Activated CD8-positive, alpha-beta memory T cell treated with anti-CD3 and anti-CD28 coated beads, Interleukin-2, amount 50 U/mL, for 24 hours (primary cell): Measurements from ENCODE around the gene HINT3.
"Not testable (repeated sequence)": the region's sequence is repeated elsewhere in the genome, so short reads cannot be mapped to it uniquely, and the experiment has no call there.

ENCODE experiments used
- DNase-seq: peaks from one replicate; pipeline ENCODE4 v3.0.0-alpha.2; 2020; ENCODE audit errors: extremely low read depth

Gene HINT3

DNA sequence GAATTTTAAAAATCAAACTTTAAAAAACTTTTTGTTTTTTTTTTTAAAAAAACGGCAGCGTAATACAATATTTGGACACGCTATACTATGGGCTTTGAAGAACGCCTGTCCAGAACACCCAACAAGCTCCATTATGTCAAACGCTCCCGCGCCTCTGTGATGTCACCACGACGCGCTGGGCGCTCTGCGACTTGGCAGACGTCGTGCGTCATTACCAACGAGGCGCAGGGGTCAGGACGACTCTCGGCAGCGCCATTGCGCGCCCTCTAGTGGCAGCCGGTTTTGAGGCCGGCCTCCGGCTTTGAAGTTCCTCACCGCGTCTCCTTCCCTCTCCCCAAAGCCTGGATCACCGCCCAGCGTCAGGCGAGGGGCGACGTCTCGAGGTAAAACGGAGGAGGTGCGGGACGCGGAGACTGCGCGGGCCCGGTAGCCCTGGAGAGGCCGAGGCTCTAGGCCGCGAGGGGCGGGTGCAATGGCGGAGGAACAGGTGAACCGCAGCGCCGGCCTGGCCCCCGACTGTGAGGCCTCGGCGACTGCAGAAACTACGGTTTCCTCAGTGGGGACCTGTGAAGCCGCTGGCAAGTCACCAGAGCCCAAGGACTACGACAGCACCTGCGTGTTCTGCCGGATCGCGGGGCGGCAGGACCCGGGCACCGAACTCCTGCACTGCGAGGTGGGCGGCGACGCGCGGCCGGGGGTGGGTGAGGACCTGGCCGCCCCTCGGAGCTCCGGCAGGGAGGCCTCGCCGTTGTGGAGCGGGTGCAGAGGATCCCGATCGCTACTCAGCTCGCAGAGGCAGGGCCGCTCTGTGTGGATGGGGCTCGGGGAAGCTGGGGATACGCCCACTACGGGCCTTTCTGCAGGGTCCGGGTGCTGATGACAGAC, at the start of gene HINT3:
HINT3 (plus strand) TSS at position 265 of the 885 bp plus-strand sequence; CDS start at position 473, 208 bp downstream.
- peak; percentile 91 for DNase-seq

- no peak for DNase-seq
Observed at GRCh38 chr6:125910527-125910926, 46.0 kb upstream of the HINT3 start.

GRCh38 chr6:125911051-125911451, 45.5 kb upstream of the HINT3 start:
- DNase-seq: not testable (repeated sequence)

DNA sequence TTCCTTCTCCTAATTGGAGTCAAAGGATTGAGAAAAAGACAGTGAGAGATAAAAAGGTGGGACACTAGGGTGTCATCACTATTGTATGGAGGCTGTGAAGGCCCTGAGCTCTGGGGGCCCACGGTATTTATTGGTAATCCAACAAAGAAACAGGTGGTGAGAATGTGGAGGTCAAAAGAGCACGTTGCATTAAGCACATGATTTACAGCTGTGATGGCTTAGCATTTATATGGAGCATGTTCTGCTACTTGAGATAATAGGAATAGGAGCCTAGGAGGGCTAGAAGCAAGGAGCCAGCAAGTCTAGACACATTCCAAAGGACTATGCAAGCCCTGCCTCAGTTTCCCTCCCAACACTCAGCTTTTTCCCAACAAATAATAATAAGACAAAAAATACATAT, 44.1 kb upstream of the HINT3 start:
- DNase-seq: not testable (repeated sequence)

DNA sequence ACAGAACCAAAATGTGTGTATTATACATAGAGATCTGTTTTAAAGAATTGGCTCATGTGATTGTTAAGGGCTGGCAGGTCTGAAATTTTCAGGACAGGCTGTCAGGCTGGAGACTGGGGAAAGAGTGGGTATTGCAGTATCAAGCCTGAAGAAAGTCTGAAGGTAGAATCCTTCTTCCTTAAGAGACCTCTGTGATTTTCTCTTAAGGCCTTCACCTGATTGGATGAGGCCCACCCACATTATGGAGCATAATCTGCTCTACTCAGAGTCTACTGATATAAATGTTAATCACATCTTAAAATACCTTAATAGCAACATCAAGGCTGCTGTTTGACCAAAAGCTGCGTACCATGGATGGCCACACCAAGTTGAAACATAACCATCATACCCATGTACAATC, 43.4 kb upstream of the HINT3 start:
- no peak for DNase-seq

- no peak for DNase-seq
Observed at GRCh38 chr6:125913864-125914351, 42.7 kb upstream of the HINT3 start.

DNA sequence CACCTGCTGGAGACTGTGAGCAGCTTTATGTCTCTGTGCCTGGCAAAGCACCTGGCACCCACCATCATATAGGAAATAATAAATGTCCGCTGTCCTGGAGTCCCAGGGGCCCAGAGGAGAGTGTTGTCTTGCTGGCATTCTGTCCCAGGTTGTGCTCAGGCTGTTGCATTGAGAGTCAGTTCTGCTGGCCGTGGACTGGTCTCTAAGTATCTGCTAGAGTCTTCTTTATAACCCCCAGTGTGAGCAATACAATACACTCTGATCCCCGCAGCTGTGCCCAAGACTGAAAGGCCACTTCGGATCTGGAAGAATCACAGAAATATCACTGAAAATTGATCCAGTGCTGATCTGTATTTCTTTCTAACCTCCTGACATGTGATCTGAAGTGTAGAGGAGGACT, 38.3 kb upstream of the HINT3 start:
- DNase-seq: no peak

GRCh38 chr6:125918681-125919566, 37.6 kb upstream of the HINT3 start:
- DNase-seq: peak; percentile 8

- no peak for DNase-seq
Observed at GRCh38 chr6:125919618-125920017, 37.0 kb upstream of the HINT3 start.

GRCh38 chr6:125922322-125922860, 34.2 kb upstream of the HINT3 start:
- DNase-seq: no peak

- DNase-seq: no peak
Observed at GRCh38 chr6:125923366-125923877, 33.1 kb upstream of the HINT3 start.

- DNase-seq: no peak
Observed at GRCh38 chr6:125924169-125924568, 32.4 kb upstream of the HINT3 start.

DNA sequence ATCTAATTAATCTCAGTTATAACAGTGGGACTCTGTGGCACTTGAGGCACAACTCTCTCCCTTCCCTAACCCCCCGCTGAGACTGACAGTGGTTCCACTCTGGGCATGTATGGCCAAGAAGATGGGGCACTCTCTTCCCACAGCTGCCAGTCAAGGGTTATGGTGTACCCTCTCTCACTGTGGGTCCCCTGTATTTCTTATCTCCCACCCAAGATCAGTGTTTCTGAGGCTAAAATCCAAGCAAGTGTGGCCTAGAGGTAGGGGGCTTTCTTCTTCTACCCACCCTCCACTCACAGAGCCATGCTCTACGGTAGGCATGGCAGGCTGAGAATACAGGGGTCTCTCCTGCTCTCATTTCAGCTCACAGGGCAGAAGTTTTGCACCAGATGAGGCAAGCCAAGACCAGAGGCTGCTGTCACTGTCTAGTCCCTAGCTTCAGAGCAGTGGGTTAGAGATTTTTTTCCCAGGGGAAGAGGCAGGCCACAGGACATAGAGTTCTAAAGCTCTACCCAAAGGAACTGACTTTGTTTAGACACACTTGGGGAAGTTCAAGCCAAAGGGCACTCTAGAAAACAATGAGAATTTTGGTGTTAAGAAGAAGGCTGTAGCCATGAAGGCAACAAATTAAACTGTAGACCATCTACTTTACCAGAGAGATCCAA, 31.7 kb upstream of the HINT3 start:
- no peak for DNase-seq

DNA sequence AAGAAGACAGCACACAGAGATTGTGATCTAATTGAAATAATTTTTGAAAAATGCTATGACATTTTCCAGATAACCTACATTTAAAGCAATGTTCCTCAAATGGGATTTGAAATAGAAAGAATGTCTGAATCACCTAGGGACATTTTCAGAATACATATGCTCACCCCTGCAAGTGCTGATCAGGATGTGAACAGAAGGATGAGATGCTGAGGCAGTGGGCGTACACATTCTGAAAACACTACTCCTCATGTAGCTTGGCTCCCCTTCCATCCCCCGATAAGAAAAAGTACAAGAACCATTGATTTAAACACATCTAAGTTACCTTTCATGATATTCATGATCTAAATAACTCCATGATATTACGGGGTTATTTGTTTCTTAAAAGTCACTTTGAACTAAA, 29.9 kb upstream of the HINT3 start:
- DNase-seq: no peak

DNA sequence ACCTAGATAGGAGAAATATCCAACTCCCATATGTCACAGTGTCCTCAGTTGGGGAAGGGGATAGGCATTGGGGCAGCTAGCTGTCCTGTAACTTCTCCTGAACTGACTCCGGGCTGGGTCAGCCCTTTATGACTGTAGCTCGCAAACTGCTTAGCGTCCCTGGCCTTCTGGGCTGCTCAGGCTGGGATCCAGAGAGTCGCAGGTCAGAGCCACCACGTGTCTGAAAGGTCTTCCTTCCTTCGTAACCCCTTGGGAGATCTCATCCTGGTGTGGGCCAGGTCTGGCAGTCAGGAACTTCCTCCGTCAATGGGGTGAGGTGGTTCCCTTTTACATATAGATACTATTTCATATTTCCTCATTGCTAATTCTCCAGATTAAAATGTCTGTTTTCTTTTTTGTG, 28.8 kb upstream of the HINT3 start:
- no peak for DNase-seq

DNA sequence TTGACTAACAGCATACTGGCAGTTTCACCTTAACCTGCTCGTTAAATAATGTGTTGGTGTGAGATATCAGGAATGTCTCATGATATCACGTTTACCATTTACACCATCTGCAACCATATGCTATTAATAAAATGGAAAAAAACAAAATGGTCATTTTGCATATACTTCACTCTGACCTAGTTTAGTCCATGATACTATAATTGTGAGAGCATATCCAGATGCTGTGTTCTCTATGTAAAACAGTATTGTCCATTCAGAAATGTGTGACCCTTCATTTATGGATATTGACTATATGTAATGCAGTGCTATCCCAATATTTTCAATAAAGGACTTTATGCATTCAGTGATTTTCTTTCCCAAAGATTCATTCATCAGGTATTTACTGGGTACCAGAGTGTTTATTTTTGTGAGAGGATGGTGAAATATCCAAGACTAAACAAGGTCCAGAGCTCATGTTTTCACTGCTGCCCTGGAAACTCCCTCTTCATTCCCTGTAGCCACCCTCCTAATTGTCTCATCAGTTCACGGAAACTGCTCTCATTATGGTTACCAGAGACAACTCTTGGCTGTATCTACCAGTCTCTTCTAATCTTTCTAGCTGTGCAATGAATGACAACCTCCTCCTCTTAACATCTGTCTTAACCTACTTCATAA, 25.7 kb upstream of the HINT3 start:
- no peak for DNase-seq

DNA sequence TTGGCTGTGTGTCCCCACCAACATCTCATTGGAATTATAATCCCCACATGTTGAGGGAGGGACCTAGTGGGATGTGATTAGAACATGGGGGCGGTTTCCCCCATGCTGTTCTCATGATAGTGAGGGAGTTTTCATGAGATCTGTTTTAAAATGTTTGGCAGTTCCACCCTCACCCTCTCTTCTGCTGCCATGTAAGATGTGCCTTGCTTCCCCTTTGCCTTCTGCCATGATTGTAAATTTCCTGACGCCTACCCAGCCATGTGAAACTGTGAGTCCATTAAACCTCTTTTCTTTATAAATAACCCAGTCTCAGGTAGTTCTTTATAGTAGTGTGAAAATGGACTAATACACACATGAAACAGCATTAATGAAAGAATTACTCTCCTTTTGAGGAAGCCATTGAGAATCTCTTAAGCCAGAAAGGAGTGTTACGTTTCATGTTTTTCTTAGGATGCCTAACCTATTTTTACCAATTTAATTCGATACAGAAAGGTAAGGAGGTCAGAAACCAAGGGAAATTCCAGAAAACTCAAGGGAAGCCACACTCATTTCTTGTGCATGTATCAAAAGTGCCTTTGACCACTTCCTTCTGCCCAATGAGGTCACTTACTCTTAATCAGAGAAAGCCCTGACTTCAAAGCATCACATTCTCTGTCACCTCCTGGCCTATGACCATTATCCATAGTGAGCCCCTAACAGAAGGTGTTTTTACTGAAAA, 24.7 kb upstream of the HINT3 start:
- DNase-seq: no peak

DNA sequence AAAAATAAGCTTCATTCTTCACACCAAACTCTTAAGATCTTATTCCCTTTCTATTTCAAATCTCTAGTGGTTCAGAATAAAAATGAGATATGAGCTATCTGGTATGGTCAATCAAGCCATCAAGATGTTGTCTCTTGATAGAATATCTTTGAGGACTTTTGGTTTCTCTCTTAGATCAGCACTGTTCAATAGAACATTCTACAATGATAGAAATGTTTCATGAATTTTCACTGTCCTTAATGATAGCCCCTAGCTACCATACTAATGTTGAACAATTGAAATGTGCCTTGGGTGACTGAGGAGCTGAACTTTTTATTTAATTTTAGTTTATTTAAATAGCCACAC, 24.1 kb upstream of the HINT3 start:
- DNase-seq: no peak

GRCh38 chr6:125935520-125935919, 21.1 kb upstream of the HINT3 start:
- not testable (repeated sequence) for DNase-seq

GRCh38 chr6:125939026-125939425, 17.5 kb upstream of the HINT3 start:
- no peak for DNase-seq
